GM19099 (cell line): ENCODE measurements around the gene TTC5.

Experiments used
- POLR2A ChIP-seq: IDR thresholded peaks from 3 replicates; pipeline ENCODE4 v1.6.1; 2011; ENCODE audit warnings: low read depth; ENCODE audit not compliant: insufficient read length; ENCODE audit errors: extremely low read depth

The TTC5 gene

GRCh38 chr14:20329355-20329754, 23.6 kb upstream of the TTC5 start:
- no peak for TF ChIP-seq POLR2A

GRCh38 chr14:20328705-20329104, 23.0 kb upstream of the TTC5 start:
- no peak for TF ChIP-seq POLR2A

- TF ChIP-seq POLR2A = no peak
These were observed 21.5 kb upstream of the TTC5 start for GRCh38 chr14:20327005-20327869.

GRCh38 chr14:20317720-20318119, 12.0 kb upstream of the TTC5 start:
- no peak for TF ChIP-seq POLR2A

- no peak for TF ChIP-seq POLR2A
These were observed 8.3 kb upstream of the TTC5 start for GRCh38 chr14:20314026-20314425.

- TF ChIP-seq POLR2A = no peak
These were observed 300 bp upstream of the TTC5 start for GRCh38 chr14:20306079-20306423.

- TF ChIP-seq POLR2A = no peak
These were observed 3.6 kb downstream of the TTC5 start for GRCh38 chr14:20302042-20302755.

GRCh38 chr14:20295067-20295466, 10.7 kb downstream of the TTC5 start:
- TF ChIP-seq POLR2A = no peak

- no peak for TF ChIP-seq POLR2A
These were observed 11.1 kb downstream of the TTC5 start for GRCh38 chr14:20294636-20295035.

GRCh38 chr14:20278414-20278813, 27.3 kb downstream of the TTC5 start:
- no peak for TF ChIP-seq POLR2A

- no peak for TF ChIP-seq POLR2A
These were observed 28.3 kb downstream of the TTC5 start for GRCh38 chr14:20277409-20277808.

GRCh38 chr14:20274062-20274461, 31.7 kb downstream of the TTC5 start:
- no peak for TF ChIP-seq POLR2A

- TF ChIP-seq POLR2A = no peak
These were observed 43.1 kb downstream of the TTC5 start for GRCh38 chr14:20262642-20263128.

GRCh38 chr14:20247646-20248246, 58.0 kb downstream of the TTC5 start:
- TF ChIP-seq POLR2A = no peak
